ENCODE measurements around the gene PDE6A. TPM values are rescaled to one million over a fixed set of nuclear protein-coding genes. Genes with fewer than 3 reads are reported as not detected.

PDE6A gene
- total RNA-seq, 1 experiment from 2014 or later: 0.42 TPM

DNA sequence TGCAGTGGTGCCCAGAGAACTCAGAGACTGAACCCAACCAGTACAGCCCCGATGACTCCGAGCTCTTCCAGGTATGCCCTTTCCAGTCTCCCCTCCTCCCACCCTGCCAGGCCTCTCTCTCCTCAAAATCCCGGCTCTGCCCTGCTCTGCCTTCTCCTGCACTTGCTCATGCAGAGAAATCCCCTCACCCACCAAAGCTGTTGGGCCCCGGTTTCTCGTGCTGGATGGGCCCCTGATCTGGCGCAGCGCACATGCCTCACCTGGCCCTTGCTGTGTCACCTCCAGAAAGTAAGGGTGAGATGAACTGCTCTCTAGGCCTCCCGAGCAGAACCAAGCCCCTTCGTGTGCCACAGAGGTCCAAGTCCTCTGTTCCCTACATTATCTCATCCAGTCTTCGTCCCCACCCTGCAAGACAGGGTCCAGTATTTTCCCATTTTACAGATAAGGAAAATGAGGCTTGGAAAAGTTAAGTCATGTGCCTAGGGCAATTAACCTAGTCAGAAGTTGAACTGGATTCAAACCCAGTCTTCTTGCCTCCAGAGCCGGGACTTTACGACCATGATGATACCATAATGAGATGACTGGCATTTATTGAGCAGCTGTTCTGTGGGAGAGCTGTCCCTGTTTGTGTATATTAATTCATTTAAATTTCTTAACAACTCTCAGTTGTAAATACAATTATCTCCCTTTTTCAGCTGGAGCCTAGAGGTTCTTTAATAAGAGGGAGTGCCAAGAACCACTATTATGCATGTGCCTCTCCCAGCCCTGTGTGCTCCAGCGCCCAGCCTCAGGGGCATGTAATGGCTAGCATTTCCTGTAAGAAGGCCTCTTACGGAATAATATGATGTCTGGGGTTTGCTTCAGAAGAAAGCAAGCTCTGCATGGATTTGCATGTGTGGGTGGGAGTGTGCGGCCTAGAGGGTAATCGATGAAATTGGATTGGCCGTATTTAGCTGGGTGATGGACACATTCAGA lies 123.8 kb downstream of the PDE6A start:
- Mint-ChIP-seq H3K27ac (ENCODE audit: low read depth, unreplicated experiment) (no peak overlapping the region), H3K4me3 (ENCODE audit: unreplicated experiment) (no peak overlapping the region), H3K4me1 (ENCODE audit: insufficient read depth, unreplicated experiment) (peaks cover 6% of the 10 kb centered on the region), H3K36me3 (ENCODE audit: insufficient read depth, unreplicated experiment) (peaks cover 6% of the 10 kb centered on the region), H3K9me3 (ENCODE audit: unreplicated experiment) (no peaks in the 10 kb centered on the region), H3K27me3 (ENCODE audit: insufficient read depth, unreplicated experiment) (no peaks in the 10 kb centered on the region)
- ChIA-PET CTCF (interaction anchor here (0.6 to 4.7 kb wide), 19 partner anchors 10 to 291 kb away, joined by 3 to 29 read pairs (median 5); no protein-coding TSS in a partner anchor), POLR2A (interaction anchor here (0.7 to 1.4 kb wide), 4 partner anchors 11 to 184 kb away, joined by 3 to 5 read pairs (median 4); no protein-coding TSS in a partner anchor)
- intact Hi-C loops (cut with micrococcal nuclease): no loop called here
- TF ChIP-seq, protein P1, sequence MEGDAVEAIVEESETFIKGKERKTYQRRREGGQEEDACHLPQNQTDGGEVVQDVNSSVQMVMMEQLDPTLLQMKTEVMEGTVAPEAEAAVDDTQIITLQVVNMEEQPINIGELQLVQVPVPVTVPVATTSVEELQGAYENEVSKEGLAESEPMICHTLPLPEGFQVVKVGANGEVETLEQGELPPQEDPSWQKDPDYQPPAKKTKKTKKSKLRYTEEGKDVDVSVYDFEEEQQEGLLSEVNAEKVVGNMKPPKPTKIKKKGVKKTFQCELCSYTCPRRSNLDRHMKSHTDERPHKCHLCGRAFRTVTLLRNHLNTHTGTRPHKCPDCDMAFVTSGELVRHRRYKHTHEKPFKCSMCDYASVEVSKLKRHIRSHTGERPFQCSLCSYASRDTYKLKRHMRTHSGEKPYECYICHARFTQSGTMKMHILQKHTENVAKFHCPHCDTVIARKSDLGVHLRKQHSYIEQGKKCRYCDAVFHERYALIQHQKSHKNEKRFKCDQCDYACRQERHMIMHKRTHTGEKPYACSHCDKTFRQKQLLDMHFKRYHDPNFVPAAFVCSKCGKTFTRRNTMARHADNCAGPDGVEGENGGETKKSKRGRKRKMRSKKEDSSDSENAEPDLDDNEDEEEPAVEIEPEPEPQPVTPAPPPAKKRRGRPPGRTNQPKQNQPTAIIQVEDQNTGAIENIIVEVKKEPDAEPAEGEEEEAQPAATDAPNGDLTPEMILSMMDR (IDR thresholded peaks at IDR 0.05; ENCODE audit: unreplicated experiment): no peak
- no peak for DNase-seq (ENCODE audit: unreplicated experiment)
- BruUV-seq (replicated peaks): no TSS peak

DNA sequence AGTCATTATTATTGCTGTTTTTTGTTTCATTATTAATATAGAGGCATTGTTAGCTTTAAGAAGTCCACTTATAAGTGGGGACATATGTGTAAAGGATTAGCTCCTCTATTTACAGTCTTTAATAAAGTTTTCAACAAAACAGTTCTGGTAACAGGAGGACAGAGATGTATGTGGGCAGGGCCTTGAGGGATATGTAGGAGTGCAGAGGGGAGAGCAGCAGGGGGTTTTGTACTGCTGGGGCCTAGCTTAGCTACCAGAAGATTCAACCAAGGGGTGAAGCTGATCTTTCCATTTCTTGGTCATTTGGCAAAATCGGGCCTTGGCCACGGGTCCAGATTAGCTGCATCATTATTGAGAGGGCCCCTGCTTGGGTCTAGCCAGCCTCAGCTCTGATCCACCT lies 124.6 kb downstream of the PDE6A start:
- Mint-ChIP-seq H3K4me3 (ENCODE audit: unreplicated experiment) (no peak overlapping the region), H3K27ac (ENCODE audit: low read depth, unreplicated experiment) (no peak overlapping the region), H3K27me3 (ENCODE audit: insufficient read depth, unreplicated experiment) (no peaks in the 10 kb centered on the region), H3K4me1 (ENCODE audit: insufficient read depth, unreplicated experiment) (peaks cover 6% of the 10 kb centered on the region), H3K9me3 (ENCODE audit: unreplicated experiment) (no peaks in the 10 kb centered on the region), H3K36me3 (ENCODE audit: insufficient read depth, unreplicated experiment) (peaks cover 6% of the 10 kb centered on the region)
- no peak for DNase-seq (ENCODE audit: unreplicated experiment)
- BruUV-seq (replicated peaks): no TSS peak
- ChIA-PET POLR2A (interaction anchor here (0.7 to 1.0 kb wide), 3 partner anchors 11 to 184 kb away, joined by 3 to 4 read pairs (median 4); no protein-coding TSS in a partner anchor), CTCF (interaction anchor here (0.7 to 4.7 kb wide), 12 partner anchors 11 to 264 kb away, joined by 3 to 29 read pairs (median 4); no protein-coding TSS in a partner anchor)
- intact Hi-C loops (cut with micrococcal nuclease): no loop called here
- TF ChIP-seq, protein P1 (IDR thresholded peaks at IDR 0.05; ENCODE audit: unreplicated experiment): no peak

GRCh38 chr5:149818116-149818515 lies 126.5 kb downstream of the PDE6A start:
- Mint-ChIP-seq H3K27me3 (ENCODE audit: insufficient read depth, unreplicated experiment) (no peaks in the 10 kb centered on the region), H3K27ac (ENCODE audit: low read depth, unreplicated experiment) (no peak overlapping the region), H3K36me3 (ENCODE audit: insufficient read depth, unreplicated experiment) (peaks cover 6% of the 10 kb centered on the region), H3K9me3 (ENCODE audit: unreplicated experiment) (no peaks in the 10 kb centered on the region), H3K4me3 (ENCODE audit: unreplicated experiment) (no peak overlapping the region), H3K4me1 (ENCODE audit: insufficient read depth, unreplicated experiment) (peaks cover 4% of the 10 kb centered on the region)
- intact Hi-C loops (cut with micrococcal nuclease): no loop called here
- POLR2A ChIA-PET: interaction anchor here (0.6 to 2.5 kb wide), 5 partner anchors 10 to 183 kb away, joined by 3 to 8 read pairs (median 3); no protein-coding TSS in a partner anchor
- TF ChIP-seq, protein P1 (IDR thresholded peaks at IDR 0.05; ENCODE audit: unreplicated experiment): no peak
- no peak for DNase-seq (ENCODE audit: unreplicated experiment)
- no TSS peak for BruUV-seq (replicated peaks)
- CTCF ChIA-PET: interaction anchor here (0.7 to 6.8 kb wide), 7 partner anchors 10 to 175 kb away, joined by 3 to 48 read pairs (median 4); partner anchors contain the start of gene PPARGC1B

- H3K4me3 Mint-ChIP-seq (ENCODE audit: unreplicated experiment): no peak overlapping the region
- BruUV-seq (replicated peaks): no TSS peak
- no peaks in the 10 kb centered on the region for H3K4me1 Mint-ChIP-seq (ENCODE audit: insufficient read depth, unreplicated experiment)
- peaks cover 6% of the 10 kb centered on the region for H3K36me3 Mint-ChIP-seq (ENCODE audit: insufficient read depth, unreplicated experiment)
- ChIA-PET POLR2A (interaction anchor here (0.6 to 2.5 kb wide), 3 partner anchors 10 to 132 kb away, joined by 3 to 8 read pairs (median 6); no protein-coding TSS in a partner anchor), CTCF (interaction anchor here (0.6 to 6.8 kb wide), 6 partner anchors 11 to 404 kb away, joined by 3 to 48 read pairs (median 4); no protein-coding TSS in a partner anchor)
- no peaks in the 10 kb centered on the region for H3K9me3 Mint-ChIP-seq (ENCODE audit: unreplicated experiment)
- intact Hi-C loops (cut with micrococcal nuclease): no loop called here
- DNase-seq (ENCODE audit: unreplicated experiment): no peak
- peak overlapping the region; percentile 62 for H3K27ac Mint-ChIP-seq (ENCODE audit: low read depth, unreplicated experiment)
- H3K27me3 Mint-ChIP-seq (ENCODE audit: insufficient read depth, unreplicated experiment): no peaks in the 10 kb centered on the region
- TF ChIP-seq, protein P1 (IDR thresholded peaks at IDR 0.05; ENCODE audit: unreplicated experiment): no peak
Measured at GRCh38 chr5:149817539-149818060, 127.0 kb downstream of the PDE6A start.

All from MCF 10A (cell line).